HTERT RPE-1 (cell line): ENCODE data around the gene RGS9.
"Not testable (repeated sequence)": the region's sequence is repeated elsewhere in the genome, so short reads cannot be mapped to it uniquely, and the experiment has no call there.

Experiments used
- in situ Hi-C: fragments of 300-500 bp; cut with MboI; formaldehyde crosslinking; loops from 4 replicates; pipeline ENCODE4 v1.14.3; 2020; ENCODE audit warnings: low sequenced_read_pairs

RGS9 gene

DNA sequence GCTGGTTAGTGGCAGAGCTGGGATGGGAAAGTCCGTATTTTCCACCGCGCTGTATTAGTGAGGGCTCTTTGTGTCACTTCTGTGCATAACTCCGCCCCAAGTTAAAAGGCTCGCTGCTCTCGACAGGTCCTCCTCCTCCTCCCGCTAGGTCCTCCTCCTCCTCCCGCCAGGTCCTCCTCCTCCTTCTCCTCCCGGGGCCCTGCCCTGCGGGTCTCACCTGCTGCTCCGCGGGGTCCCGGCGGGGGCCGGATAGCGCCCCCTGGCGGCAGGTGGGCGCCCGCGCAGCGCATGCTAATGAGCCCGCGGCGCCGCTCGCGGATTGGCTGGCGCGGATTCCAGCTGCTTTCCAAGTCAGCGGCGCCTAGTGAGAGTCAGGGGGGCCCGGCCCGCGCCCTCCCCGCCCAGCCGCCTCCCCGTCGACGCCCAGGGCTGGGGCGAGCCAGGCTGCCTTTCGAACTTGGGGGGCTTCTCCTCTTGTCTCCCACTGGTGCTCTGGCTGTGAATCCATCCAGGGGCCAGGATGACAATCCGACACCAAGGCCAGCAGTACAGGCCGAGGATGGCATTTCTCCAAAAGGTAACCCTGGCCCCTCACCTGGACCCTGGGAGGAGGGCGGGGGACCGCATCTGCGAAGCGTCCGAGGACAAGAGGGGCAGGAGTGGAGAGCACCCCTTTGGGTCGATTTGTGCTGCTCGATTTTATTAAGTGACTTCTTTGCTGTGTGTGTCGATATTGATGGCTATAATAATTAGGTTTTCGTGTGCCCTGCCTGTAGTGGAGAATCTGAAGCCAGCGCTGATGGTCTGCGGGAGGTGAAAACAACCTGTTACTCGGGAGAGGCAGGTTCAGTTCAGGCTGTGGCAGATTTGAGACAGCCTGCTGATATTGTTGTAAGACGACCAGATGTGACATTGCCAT lies at the start of gene RGS9:
Gene RGS9 (plus strand): TSS at position 350 of the 919 bp plus-strand sequence. CDS start 171 bp downstream, at position 521.
- in situ Hi-C loops = no loop called here

DNA sequence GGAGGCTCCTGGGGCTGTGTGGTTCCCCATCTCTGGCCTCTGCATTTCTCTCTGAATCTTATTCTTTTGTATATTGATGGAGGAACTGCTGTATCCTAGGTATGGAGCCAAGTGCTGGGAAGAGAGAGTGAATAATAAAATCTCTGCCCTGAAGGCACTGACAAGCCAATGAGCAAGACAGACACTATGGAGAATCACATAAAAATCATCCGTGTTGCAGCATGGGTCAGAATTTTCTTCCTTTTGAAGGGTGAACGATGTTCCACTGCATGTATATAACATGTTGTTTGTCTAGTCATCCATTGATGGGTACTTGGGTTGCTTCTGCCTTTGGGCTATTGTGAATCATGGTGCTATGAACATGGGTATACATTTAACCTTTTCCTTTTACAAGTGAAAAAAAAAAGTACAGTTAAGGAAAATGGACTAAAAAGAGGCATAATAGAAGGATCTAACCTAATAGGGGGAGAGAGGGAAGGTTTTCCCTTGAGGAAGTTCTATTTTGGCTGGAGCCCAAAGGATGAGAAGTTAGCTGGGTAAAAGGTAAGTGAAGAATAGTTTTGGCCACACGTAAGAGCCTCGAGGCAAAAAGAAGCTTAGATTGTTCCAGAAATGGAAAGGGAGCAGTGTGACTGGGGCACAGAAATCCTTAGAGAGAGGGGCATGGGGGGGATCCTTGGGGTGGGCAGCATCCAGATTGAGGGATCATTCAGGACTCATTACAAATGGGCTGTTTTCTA lies 48.4 kb upstream of the RGS9 start:
- in situ Hi-C loops = no loop called here

DNA sequence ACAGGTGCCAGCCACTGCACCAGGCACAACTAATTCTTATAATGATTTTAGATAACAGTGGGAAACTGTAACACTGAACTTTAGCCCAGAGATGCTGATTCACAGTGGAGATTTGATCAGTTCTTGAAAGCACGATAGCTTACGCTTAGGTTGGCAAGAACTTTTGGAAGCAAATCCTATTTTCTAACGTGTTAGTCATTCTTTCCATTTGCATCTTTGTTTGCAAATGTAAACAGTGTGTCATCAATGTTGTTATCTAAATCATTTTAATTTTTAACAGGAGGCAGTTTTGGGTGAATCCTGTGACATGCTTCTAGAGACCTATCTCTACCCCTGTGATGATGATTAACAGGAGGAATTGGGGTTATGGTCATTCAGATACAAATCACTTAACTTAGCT lies 44.9 kb upstream of the RGS9 start:
- in situ Hi-C loops = no loop called here

DNA sequence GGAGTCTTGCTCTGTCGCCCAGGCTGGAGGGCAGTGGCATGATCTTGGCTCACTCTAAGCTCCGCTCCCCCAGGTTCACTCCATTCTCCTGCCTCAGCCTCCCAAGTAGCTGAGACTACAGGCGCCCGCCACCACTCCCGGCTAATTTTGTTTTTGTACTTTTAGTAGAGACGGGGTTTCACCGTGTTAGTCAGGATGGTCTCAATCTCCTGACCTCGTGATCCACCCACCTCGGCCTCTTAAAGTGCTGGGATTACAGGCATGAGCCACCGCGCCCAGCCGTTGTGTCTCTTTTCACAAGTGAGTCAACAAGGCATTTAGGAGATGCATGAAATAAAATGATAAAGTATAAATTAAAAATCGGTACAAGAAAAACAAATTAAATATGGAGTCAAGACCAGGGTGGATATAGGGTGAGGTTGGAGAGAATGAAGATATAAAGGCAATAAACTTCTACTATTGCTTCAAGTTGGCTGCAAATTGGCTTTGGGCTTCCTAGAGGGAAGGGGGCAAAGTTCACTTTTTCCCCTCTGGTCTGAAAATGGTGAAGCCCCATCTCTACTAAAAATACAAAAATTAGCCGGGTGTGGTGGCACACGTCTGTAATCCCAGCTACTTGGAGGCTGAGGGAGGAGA lies 44.3 kb upstream of the RGS9 start:
- in situ Hi-C loops = not testable (repeated sequence)

DNA sequence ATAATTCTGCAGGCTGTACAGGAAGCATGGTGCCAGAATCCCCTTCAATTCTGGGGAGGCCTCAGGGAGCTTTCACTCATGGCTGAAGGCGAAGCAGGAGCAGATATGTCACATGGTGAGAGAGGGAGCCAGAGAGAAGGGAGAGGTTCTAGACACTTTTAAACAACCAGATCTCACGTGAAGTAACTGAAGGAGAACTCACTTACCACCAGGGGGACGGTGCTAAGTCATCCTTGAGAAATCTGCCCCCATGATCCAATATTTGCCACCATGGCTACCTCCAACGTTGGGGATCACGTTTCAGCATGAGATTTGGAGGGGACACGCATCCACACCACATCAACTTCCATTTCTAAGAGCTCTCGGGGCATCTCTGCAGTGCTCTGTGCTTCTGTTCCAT lies 43.2 kb upstream of the RGS9 start:
- in situ Hi-C loops = no loop called here

DNA sequence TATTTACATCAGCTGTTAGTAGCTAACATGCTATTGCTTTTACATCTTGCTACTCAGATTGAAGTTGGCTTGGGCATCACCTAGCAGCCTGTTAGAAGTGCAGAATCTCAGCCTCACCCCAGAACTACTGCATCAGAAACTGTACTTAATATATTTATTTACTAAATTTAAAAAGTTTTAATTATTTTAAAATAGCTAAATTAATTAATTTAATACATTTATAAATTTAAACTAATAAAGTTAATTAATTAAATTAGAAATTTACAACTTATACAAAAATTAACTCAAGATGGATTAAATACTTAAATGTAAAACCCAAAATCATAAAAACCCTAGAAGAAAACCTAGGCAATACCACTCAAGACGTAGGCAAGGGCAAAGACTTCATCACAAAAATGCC lies 41.7 kb upstream of the RGS9 start:
- in situ Hi-C loops = no loop called here

DNA sequence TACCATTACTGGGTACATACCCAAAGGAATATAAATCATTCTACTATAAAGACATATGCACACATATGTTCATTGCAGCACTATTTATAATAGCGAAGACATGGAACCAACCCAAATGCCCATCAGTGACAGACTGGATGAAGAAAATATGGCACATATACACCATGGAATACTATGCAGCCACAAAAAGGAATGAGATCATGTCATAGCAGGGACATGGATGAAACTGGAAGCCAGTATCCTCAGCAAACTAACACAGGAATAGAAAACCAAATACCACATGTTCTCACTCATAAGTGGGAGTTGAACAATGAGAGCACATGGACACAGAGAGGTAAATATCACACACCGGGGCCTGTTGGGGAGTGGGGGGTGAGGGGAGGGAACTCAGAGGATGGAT lies 40.8 kb upstream of the RGS9 start:
- in situ Hi-C loops = not testable (repeated sequence)

DNA sequence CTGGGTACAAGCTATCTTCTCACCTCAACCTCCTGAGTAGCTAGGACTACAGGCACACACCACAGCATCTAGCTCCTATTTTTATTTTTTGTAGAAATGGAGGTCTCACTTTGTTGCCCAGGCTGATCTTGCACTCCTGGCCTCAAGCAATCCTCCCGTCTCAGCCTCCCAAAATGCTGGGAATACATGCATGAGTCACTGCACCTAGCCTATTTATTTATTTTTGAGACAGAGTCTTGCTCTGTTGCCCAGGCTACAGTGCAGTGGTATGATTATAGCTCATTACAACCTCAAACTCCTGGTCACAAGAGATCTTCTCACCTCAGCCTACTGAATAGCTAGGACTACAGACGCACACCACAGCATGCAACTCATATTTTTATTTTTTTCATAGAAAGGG lies 40.1 kb upstream of the RGS9 start:
- in situ Hi-C loops = no loop called here

DNA sequence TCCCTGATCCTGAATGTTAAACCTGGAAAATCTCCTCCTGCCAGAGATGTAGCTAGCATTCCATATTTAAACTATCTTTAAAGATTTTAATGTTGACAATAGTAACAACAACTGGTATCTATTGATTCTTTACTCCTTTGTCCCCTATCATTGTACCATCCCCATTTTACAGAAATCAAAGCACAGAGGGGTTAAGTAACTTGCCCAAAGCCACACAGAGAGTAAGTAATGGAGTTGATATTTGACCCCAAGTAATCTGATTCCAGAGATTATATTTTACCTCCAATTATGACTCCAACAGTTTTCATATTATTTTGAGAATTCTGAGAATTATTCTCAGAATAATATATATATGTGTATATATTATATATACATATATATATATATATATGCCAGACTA lies 37.7 kb upstream of the RGS9 start:
- in situ Hi-C loops = no loop called here

DNA sequence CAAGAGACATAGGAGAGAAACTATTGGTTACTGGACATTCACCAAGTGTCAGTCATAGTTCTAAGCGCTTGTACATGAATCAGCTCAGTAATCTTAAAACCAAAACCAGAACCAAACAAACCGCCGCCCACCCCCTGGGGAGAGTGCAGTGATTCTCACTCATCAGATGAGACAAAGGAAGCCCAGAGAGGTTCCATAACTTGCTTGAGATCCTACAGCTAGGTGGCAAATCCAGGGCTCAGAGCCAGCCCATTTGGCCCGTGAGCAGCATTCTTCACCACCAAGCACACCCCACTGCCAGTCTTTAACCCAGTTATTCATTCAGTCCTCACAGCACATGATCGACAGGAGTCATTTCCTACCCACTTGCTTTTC lies 37.2 kb upstream of the RGS9 start:
- in situ Hi-C loops = no loop called here

DNA sequence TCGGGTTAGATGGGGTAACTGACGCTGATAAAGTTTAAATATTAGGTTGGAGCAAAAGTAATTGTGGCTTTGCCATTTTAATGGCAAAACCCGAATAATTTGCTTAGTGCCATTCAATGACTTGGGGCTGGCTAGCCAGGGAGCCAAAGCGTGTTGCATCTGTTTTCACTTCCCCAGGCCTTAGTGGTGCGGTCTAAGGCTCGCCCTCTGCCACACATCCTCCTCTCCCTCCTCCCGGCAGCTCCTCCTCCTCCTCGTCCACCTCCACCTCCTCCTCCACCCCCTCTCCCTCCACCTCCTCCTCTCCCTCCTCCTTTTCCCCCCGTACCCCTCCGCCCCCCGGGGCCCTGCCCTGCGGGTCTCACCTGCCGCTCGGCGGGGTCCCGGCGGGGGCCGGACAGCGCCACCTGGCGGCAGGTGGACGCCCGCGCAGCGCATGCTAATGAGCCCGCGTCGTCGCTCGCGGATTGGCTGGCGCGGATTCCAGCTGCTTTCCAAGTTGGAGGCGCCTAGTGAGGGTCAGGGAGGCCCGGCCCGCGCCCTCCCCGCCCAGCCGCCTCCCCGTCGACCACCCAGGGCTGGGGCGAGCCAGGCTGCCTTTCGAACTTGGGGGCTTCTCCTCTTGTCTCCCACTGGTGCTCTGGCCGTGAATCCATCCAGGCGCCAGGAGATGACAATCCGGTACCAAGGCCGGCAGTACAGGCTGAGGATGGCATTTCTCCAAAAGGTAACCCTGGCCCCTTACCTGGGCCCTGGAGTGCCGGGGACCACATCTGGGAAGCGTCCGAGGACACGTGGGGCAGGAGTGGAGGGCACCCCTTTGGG lies 36.6 kb upstream of the RGS9 start:
- in situ Hi-C loops = no loop called here

DNA sequence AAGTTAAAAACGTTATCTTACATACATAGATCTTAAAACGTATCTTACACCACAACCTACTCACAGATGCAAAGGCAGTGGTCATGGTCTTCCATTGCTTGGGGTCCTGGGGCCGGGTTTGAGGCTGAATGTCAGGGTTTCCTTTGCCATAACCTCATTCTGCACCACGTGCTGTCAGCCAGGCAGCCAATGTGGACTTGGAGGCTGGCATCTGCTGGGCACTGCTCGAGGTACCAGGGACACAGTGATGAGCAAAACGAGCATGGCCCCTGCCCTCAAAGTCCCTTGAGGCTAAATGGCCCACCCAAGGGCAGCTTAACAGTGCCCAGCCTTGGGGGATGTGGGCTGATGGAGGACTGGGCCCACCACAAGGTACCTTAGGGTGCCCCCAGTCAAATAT lies 35.8 kb upstream of the RGS9 start:
- in situ Hi-C loops = no loop called here

DNA sequence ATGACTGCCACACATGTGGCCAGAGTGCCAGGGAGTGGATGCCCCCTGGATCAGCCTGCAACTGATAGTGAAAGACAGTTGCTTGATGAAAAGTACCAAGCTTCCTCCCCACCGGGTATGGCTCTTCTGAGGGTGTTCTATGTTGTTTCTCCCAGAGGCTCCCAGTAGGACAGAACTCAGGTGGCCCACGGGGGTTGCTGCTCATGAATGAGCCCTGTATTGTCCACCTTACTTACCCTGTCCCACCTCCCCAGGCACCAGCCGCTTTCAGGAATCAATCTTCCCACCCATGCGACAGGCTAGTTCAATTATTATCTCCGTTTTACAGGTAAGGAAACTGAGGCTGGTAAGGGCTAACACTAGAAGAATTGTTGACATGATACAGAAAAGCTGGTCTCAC lies 34.9 kb upstream of the RGS9 start:
- in situ Hi-C loops = no loop called here

DNA sequence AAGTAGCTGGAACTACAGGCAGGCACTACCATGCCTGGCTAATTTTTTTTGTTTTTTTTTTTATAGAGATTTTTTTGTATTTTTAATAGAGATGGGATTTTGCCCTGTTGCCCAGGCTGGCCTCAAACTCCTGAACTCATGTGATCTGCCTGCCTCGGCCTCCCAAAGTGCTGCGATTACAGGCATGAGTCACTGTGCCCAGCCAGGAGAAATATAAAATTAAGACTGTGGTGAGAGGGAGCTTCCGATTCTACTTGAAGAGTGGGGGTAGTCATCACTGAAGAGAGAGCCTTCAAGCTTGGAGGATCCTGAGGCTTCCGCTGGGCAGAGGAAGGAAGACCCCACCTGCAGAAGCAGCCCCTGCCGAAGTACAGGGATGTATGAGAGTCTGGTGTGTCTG lies 34.4 kb upstream of the RGS9 start:
- in situ Hi-C loops = no loop called here

DNA sequence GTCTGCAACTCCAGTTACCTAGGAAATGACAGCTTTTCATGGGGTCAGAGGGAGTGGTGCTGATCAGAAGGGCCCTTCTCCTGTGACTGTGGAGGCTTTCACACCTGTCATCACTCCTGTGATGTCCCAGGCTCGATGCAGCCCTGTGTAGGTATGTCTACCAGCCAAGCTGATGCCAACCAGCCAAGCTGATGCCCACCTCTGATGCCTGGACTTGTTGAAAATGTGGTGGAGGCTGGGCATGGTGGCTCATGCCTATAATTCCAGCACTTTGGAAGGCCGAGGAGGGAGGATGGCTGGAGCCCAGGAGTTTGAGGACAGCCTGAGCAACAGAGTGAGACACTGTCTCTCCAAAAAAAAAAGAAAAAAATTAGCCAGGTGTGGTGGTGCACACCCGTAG lies 33.7 kb upstream of the RGS9 start:
- in situ Hi-C loops = no loop called here

DNA sequence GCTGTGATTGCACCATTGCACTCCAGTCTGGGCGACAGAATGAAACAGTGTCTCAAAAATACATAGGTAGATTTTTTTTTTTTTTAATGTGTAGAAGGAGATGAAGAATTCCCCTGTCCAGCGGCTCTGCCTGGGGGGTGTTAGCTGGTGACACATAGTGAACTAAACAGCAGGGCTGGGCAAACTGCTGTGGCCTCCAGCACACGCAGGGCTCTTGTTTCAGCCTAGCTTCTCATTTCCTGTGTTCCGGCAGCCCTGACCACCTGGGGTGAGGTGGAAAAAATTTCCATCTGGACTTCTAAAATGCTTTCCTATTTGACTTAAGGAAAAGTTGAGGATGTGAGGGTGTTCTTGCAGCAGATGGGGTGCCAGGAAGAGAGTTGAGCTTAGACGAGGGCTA lies 33.3 kb upstream of the RGS9 start:
- in situ Hi-C loops = no loop called here

DNA sequence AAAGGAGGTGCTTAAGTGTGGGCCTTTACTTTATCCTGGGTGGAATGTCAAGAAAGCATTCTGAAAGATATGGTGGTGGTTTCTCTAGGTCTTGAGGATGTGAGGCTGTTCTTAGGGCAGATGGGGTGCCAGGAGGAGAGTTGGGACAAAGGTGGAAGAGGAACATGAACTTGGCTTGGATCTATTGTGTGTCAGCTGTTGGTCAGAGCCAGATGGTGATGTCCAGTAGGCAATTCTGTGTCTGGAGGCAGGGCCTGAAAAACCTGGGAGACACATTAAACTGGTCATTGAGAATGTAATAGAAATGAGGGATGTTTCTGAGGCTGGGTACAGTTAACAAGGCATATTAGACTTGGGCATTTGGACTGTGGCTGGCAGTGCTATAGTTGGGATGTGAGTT lies 32.6 kb upstream of the RGS9 start:
- in situ Hi-C loops = no loop called here

DNA sequence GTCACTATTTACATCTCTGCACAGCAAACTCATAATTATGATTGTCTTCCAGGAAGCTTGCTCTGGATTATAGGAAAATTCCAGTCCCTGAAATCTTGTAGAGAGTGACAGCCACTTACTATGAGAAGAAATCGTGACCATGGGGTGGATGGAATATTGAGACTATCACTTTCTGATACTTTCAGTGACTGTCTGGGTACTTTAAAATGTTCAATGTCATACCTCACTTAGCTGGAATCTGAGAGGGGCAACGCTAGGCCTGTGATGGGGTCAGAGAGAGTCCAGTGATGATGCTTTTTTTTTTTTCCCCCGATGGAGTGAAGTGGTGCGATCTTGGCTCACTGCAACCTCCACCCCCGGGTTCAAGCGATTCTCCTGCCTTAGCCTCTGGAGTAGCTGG lies 32.2 kb upstream of the RGS9 start:
- in situ Hi-C loops = no loop called here

DNA sequence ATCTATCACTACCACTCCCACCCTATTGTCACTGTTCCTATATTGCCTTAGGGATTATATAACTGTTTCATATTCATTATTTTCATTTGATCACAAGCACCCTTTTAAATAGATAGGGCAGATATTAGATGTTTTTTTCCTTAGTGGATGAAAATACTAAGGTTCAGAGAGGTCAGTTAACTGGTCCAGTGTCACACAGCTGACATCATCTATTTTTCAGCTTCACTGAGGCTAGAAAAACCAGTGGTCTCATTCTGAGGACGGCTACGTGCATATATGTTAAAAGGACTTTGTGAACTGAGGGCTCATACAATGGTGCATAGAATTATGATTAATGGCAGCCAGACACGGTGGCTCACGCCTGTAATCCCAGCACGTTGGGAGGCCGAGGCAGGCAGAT lies 29.0 kb upstream of the RGS9 start:
- in situ Hi-C loops = no loop called here

DNA sequence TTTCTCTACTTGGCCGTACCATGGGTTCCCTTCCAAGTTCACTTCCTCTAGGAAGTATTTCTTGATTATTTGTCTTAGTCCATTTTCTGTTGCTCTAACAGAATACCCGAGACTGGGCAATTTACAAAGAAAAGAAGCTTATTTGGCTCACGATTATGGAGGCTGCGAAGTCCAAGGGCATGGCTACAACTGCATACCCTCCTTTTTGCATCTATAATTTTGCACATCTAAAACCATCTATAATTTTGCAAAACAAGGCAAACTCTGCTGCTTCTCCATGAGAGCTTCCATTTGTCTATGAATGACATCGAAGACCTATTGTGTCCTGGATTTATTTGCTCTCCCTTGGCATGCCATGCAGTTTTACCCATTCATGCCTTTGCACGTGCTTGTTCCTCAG lies 27.6 kb upstream of the RGS9 start:
- in situ Hi-C loops = no loop called here
